WTC11 (cell line): Measurements from ENCODE around the gene FKBP4. TPM values are rescaled to one million over a fixed set of nuclear protein-coding genes. Genes with fewer than 3 reads are reported as not detected.

ENCODE experiments used
- ETV6 ChIP-seq: sonication (generic); formaldehyde crosslinking; IDR thresholded peaks from 2 replicates; pipeline ENCODE4 v1.8.1; 2022; ENCODE audit warnings: mild to moderate bottlenecking, missing genetic modification reagents
- JUN ChIP-seq: sonication (generic); formaldehyde crosslinking; IDR thresholded peaks from 2 replicates; pipeline ENCODE4 v1.8.0; 2023; ENCODE audit warnings: mild to moderate bottlenecking, missing genetic modification reagents
- NFYB ChIP-seq: sonication (generic); formaldehyde crosslinking; conservative IDR thresholded peaks from 2 replicates; pipeline ENCODE4 v1.8.0; 2022; ENCODE audit warnings: low read depth, missing genetic modification reagents
- NR2C2 ChIP-seq: sonication (generic); formaldehyde crosslinking; IDR thresholded peaks from 2 replicates; pipeline ENCODE4 v1.8.0; 2022; ENCODE audit warnings: mild to moderate bottlenecking, missing genetic modification reagents
- NR3C1 ChIP-seq: sonication (generic); formaldehyde crosslinking; conservative IDR thresholded peaks from 2 replicates; pipeline ENCODE4 v1.8.1; 2023; ENCODE audit warnings: low read depth, mild to moderate bottlenecking, missing genetic modification reagents
- SMAD3 ChIP-seq: sonication (generic); formaldehyde crosslinking; IDR thresholded peaks from 2 replicates; pipeline ENCODE4 v1.8.0; 2022; ENCODE audit warnings: missing genetic modification reagents, mild to moderate bottlenecking, borderline replicate concordance
- SOX15 ChIP-seq: fragments of 250-450 bp; sonication (Bioruptor Pico); IDR thresholded peaks from 2 replicates; pipeline ENCODE4 v1.9.0; 2021; ENCODE audit warnings: mild to moderate bottlenecking
- ZNF232 ChIP-seq: sonication (generic); formaldehyde crosslinking; IDR thresholded peaks from 2 replicates; pipeline ENCODE4 v1.8.0; 2022; ENCODE audit warnings: mild to moderate bottlenecking, missing genetic modification reagents
- ZNF423 ChIP-seq: fragments of 250-450 bp; sonication (Bioruptor Pico); IDR thresholded peaks from 2 replicates; pipeline ENCODE4 v2.1.2; 2022; ENCODE audit warnings: mild to moderate bottlenecking, moderate library complexity
- ZNF671 ChIP-seq: fragments of 250-450 bp; sonication (Bioruptor Pico); IDR thresholded peaks from 2 replicates; pipeline ENCODE4 v1.8.0; 2021; ENCODE audit warnings: mild to moderate bottlenecking
- total RNA-seq: library from RNA; stranded (reverse); gene quantifications from 3 replicates; pipeline ENCODE4 v1.2.3, GENCODE V29; 2021
- TF ChIP-seq, protein P1 (sequence below): sonication (generic); formaldehyde crosslinking; IDR thresholded peaks from 2 replicates; pipeline ENCODE4 v1.8.1; 2022; ENCODE audit warnings: low read depth, missing genetic modification reagents, borderline replicate concordance
- TF ChIP-seq, protein P2 (sequence below): sonication (generic); formaldehyde crosslinking; IDR thresholded peaks from 2 replicates; pipeline ENCODE4 v1.8.0; 2023; ENCODE audit warnings: mild to moderate bottlenecking, missing genetic modification reagents
- TF ChIP-seq, protein P3 (sequence below): sonication (generic); formaldehyde crosslinking; IDR thresholded peaks from 2 replicates; pipeline ENCODE4 v1.8.1; 2023; ENCODE audit warnings: mild to moderate bottlenecking, missing genetic modification reagents, borderline replicate concordance
- TF ChIP-seq, protein P4 (sequence below): sonication (generic); formaldehyde crosslinking; IDR thresholded peaks from 2 replicates; pipeline ENCODE4 v1.8.0; 2022; ENCODE audit warnings: mild to moderate bottlenecking, missing genetic modification reagents
- TF ChIP-seq, protein P5 (sequence below): sonication (generic); formaldehyde crosslinking; IDR thresholded peaks from 2 replicates; pipeline ENCODE4 v1.8.0; 2022; ENCODE audit warnings: missing genetic modification reagents

The FKBP4 gene
- total RNA-seq, 1 experiment from 2014 or later, result 257 TPM

GRCh38 chr12:2752676-2753371 is 41.9 kb upstream of the FKBP4 start (continued):
- TF ChIP-seq, protein P1, sequence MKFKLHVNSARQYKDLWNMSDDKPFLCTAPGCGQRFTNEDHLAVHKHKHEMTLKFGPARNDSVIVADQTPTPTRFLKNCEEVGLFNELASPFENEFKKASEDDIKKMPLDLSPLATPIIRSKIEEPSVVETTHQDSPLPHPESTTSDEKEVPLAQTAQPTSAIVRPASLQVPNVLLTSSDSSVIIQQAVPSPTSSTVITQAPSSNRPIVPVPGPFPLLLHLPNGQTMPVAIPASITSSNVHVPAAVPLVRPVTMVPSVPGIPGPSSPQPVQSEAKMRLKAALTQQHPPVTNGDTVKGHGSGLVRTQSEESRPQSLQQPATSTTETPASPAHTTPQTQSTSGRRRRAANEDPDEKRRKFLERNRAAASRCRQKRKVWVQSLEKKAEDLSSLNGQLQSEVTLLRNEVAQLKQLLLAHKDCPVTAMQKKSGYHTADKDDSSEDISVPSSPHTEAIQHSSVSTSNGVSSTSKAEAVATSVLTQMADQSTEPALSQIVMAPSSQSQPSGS (CRISPR knock-in tag), result peak; percentile 99
- TF ChIP-seq, protein P2, sequence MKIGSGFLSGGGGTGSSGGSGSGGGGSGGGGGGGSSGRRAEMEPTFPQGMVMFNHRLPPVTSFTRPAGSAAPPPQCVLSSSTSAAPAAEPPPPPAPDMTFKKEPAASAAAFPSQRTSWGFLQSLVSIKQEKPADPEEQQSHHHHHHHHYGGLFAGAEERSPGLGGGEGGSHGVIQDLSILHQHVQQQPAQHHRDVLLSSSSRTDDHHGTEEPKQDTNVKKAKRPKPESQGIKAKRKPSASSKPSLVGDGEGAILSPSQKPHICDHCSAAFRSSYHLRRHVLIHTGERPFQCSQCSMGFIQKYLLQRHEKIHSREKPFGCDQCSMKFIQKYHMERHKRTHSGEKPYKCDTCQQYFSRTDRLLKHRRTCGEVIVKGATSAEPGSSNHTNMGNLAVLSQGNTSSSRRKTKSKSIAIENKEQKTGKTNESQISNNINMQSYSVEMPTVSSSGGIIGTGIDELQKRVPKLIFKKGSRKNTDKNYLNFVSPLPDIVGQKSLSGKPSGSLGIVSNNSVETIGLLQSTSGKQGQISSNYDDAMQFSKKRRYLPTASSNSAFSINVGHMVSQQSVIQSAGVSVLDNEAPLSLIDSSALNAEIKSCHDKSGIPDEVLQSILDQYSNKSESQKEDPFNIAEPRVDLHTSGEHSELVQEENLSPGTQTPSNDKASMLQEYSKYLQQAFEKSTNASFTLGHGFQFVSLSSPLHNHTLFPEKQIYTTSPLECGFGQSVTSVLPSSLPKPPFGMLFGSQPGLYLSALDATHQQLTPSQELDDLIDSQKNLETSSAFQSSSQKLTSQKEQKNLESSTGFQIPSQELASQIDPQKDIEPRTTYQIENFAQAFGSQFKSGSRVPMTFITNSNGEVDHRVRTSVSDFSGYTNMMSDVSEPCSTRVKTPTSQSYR (CRISPR knock-in tag), result peak; percentile 100
- TF ChIP-seq NR2C2 (CRISPR knock-in tag) (peak; percentile 93), ZNF671 (CRISPR knock-in tag) (peak; percentile 90; the same call in 1 of the 2 replicates), ZNF423 (CRISPR knock-in tag) (peak; percentile 64), ETV6 (CRISPR knock-in tag) (peak; percentile 100), SOX15 (no peak), JUN (CRISPR knock-in tag) (peak; percentile 100), NR3C1 (CRISPR knock-in tag) (peak; percentile 100), ZNF232 (CRISPR knock-in tag) (peak; percentile 100), NFYB (CRISPR knock-in tag) (peak; percentile 80), SMAD3 (peak; percentile 100)
- TF ChIP-seq, protein P3, sequence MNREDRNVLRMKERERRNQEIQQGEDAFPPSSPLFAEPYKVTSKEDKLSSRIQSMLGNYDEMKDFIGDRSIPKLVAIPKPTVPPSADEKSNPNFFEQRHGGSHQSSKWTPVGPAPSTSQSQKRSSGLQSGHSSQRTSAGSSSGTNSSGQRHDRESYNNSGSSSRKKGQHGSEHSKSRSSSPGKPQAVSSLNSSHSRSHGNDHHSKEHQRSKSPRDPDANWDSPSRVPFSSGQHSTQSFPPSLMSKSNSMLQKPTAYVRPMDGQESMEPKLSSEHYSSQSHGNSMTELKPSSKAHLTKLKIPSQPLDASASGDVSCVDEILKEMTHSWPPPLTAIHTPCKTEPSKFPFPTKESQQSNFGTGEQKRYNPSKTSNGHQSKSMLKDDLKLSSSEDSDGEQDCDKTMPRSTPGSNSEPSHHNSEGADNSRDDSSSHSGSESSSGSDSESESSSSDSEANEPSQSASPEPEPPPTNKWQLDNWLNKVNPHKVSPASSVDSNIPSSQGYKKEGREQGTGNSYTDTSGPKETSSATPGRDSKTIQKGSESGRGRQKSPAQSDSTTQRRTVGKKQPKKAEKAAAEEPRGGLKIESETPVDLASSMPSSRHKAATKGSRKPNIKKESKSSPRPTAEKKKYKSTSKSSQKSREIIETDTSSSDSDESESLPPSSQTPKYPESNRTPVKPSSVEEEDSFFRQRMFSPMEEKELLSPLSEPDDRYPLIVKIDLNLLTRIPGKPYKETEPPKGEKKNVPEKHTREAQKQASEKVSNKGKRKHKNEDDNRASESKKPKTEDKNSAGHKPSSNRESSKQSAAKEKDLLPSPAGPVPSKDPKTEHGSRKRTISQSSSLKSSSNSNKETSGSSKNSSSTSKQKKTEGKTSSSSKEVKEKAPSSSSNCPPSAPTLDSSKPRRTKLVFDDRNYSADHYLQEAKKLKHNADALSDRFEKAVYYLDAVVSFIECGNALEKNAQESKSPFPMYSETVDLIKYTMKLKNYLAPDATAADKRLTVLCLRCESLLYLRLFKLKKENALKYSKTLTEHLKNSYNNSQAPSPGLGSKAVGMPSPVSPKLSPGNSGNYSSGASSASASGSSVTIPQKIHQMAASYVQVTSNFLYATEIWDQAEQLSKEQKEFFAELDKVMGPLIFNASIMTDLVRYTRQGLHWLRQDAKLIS (CRISPR knock-in tag), result peak; percentile 99
- TF ChIP-seq, protein P4, sequence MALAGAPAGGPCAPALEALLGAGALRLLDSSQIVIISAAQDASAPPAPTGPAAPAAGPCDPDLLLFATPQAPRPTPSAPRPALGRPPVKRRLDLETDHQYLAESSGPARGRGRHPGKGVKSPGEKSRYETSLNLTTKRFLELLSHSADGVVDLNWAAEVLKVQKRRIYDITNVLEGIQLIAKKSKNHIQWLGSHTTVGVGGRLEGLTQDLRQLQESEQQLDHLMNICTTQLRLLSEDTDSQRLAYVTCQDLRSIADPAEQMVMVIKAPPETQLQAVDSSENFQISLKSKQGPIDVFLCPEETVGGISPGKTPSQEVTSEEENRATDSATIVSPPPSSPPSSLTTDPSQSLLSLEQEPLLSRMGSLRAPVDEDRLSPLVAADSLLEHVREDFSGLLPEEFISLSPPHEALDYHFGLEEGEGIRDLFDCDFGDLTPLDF (CRISPR knock-in tag), result peak; percentile 100
- TF ChIP-seq, protein P5, sequence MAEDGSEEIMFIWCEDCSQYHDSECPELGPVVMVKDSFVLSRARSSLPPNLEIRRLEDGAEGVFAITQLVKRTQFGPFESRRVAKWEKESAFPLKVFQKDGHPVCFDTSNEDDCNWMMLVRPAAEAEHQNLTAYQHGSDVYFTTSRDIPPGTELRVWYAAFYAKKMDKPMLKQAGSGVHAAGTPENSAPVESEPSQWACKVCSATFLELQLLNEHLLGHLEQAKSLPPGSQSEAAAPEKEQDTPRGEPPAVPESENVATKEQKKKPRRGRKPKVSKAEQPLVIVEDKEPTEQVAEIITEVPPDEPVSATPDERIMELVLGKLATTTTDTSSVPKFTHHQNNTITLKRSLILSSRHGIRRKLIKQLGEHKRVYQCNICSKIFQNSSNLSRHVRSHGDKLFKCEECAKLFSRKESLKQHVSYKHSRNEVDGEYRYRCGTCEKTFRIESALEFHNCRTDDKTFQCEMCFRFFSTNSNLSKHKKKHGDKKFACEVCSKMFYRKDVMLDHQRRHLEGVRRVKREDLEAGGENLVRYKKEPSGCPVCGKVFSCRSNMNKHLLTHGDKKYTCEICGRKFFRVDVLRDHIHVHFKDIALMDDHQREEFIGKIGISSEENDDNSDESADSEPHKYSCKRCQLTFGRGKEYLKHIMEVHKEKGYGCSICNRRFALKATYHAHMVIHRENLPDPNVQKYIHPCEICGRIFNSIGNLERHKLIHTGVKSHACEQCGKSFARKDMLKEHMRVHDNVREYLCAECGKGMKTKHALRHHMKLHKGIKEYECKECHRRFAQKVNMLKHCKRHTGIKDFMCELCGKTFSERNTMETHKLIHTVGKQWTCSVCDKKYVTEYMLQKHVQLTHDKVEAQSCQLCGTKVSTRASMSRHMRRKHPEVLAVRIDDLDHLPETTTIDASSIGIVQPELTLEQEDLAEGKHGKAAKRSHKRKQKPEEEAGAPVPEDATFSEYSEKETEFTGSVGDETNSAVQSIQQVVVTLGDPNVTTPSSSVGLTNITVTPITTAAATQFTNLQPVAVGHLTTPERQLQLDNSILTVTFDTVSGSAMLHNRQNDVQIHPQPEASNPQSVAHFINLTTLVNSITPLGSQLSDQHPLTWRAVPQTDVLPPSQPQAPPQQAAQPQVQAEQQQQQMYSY (CRISPR knock-in tag), result peak; percentile 89
